H1 (cell line): Measurements from ENCODE around the gene FAM186B. TPM values are rescaled to one million over a fixed set of nuclear protein-coding genes. Genes with fewer than 3 reads are reported as not detected.

Source experiments
- CTCF ChIA-PET: fragments of 300-600 bp; sonication (Branson Sonifier 250); formaldehyde crosslinking; loops from one replicate; lab custom pipeline; 2021; ENCODE audit not compliant: partially characterized antibody; lab: Charles Lee
- POLR2A ChIA-PET: fragments of 300-600 bp; sonication (Branson Sonifier 250); formaldehyde crosslinking; loops from one replicate; lab custom pipeline; 2021; ENCODE audit warnings: inconsistent platforms; ENCODE audit not compliant: partially characterized antibody; lab: Charles Lee
- DNase-seq, 2 experiments: peaks; one replicate each; pipeline versions ENCODE4 v3.0.0 to v3.0.0-alpha.2; 2010 to 2022; ENCODE audit warnings: low spot score in 2 of 2, low read depth in 1 of 2, mixed read lengths in 1 of 2
- FAIRE-seq: peaks from 2 replicates; lab custom pipeline; 2011; peaks lifted over from hg19 to GRCh38; lab: Jason Lieb, UNC
- H2AFZ ChIP-seq: 2 replicates; pipeline ENCODE4 v1.8.1; 2012; ENCODE audit warnings: low read length, inconsistent platforms
- H2AK5ac ChIP-seq: 2 replicates; pipeline ENCODE4 v1.6.1; 2013; ENCODE audit warnings: low read depth, low read length
- H2BK120ac ChIP-seq: replicated peaks from 2 replicates; pipeline ENCODE3; 2013; ENCODE audit warnings: low read depth, low read length, inconsistent platforms
- H2BK12ac ChIP-seq: 2 replicates; pipeline ENCODE4 v1.6.1; 2013; ENCODE audit warnings: low read depth, low read length
- H2BK15ac ChIP-seq: 2 replicates; pipeline ENCODE4 v1.6.1; 2013; ENCODE audit warnings: low read length
- H2BK20ac ChIP-seq: 2 replicates; pipeline ENCODE4 v1.6.1; 2013; ENCODE audit warnings: low read length
- H2BK5ac ChIP-seq: 2 replicates; pipeline ENCODE4 v1.6.1; 2013; ENCODE audit warnings: low read depth, low read length
- H3K14ac ChIP-seq: 2 replicates; pipeline ENCODE4 v1.6.1; 2013; ENCODE audit warnings: inconsistent platforms; ENCODE audit not compliant: insufficient read length
- H3K18ac ChIP-seq: 2 replicates; pipeline ENCODE4 v1.6.1; 2013; ENCODE audit warnings: low read length; ENCODE audit errors: extremely low read depth
- H3K23ac ChIP-seq: 2 replicates; pipeline ENCODE4 v1.6.1; 2013; ENCODE audit warnings: inconsistent platforms; ENCODE audit not compliant: insufficient read length
- H3K23me2 ChIP-seq: 2 replicates; pipeline ENCODE4 v1.6.1; 2013; ENCODE audit warnings: low read depth, low read length
- H3K27ac ChIP-seq: 2 replicates; pipeline ENCODE4 v1.6.1; 2011; ENCODE audit warnings: low read depth, low read length, inconsistent platforms
- H3K27me3 ChIP-seq, 4 experiments: replicated peaks in 1 of 4; 1 replicate in 1 of 4; 2 replicates in 3 of 4; pipeline versions ENCODE4 v1.6.1 to v1.8.1; 2011 to 2013; ENCODE audit warnings: low read length in 3 of 4, mild to moderate bottlenecking in 3 of 4, inconsistent platforms in 2 of 4, mixed read lengths in 2 of 4, moderate library complexity in 1 of 4; ENCODE audit not compliant: control insufficient read depth in 3 of 4, insufficient read depth in 3 of 4; ENCODE audit errors: extremely low read depth in 1 of 4
- H3K36me3 ChIP-seq, 4 experiments: 2 replicates each; pipeline versions ENCODE4 v1.6.1 to v1.8.1; 2011 to 2013; ENCODE audit warnings: mild to moderate bottlenecking in 4 of 4, low read length in 3 of 4, moderate library complexity in 2 of 4, control low read depth in 1 of 4, inconsistent platforms in 1 of 4; ENCODE audit not compliant: insufficient read depth in 4 of 4, control insufficient read depth in 2 of 4
- H3K4ac ChIP-seq: replicated peaks from 2 replicates; pipeline ENCODE3; 2013; ENCODE audit warnings: low read length, low read depth, mixed read lengths, inconsistent platforms; ENCODE audit not compliant: insufficient read length
- H3K4me1 ChIP-seq, 4 experiments: replicated peaks in 1 of 4; 1 replicate in 1 of 4; 2 replicates in 3 of 4; pipeline versions ENCODE4 v1.6.1 to v1.8.1; 2011 to 2013; ENCODE audit warnings: low read length in 3 of 4, inconsistent platforms in 2 of 4, mixed read lengths in 1 of 4; ENCODE audit not compliant: insufficient read depth in 4 of 4, control insufficient read depth in 3 of 4
- H3K4me2 ChIP-seq, 2 experiments: 2 replicates each; pipeline versions ENCODE4 v1.6.1 to v1.8.1; 2011 to 2013; ENCODE audit warnings: low read depth in 2 of 2, low read length in 2 of 2, control low read depth in 1 of 2, inconsistent platforms in 1 of 2, mild to moderate bottlenecking in 1 of 2; ENCODE audit not compliant: insufficient read depth in 1 of 2
- H3K4me3 ChIP-seq, 4 experiments: fragments of 200-600, 300-600 bp in 1 of 4; sonication (generic), shearing (Covaris generic), sonication (Bioruptor Twin) in 1 of 4; 2 replicates each; pipeline versions ENCODE4 v1.5.1 to v1.8.1; 2011 to 2016; ENCODE audit warnings: low read length in 4 of 4, low read depth in 3 of 4, control low read depth in 2 of 4, inconsistent platforms in 2 of 4, mild to moderate bottlenecking in 2 of 4, mixed read lengths in 1 of 4, moderate library complexity in 1 of 4; ENCODE audit not compliant: insufficient read depth in 2 of 4; ENCODE audit errors: extremely low read depth in 1 of 4
- H3K56ac ChIP-seq: replicated peaks from 2 replicates; pipeline ENCODE3; 2013; ENCODE audit warnings: low read depth, mild to moderate bottlenecking, mixed read lengths, low read length, inconsistent platforms; ENCODE audit not compliant: insufficient read length
- H3K79me1 ChIP-seq: 2 replicates; pipeline ENCODE4 v1.6.1; 2013; ENCODE audit warnings: low read depth, low read length, control low read depth
- H3K79me2 ChIP-seq, 2 experiments: 2 replicates each; pipeline versions ENCODE4 v1.6.1 to v1.8.1; 2012 to 2013; ENCODE audit warnings: low read length in 2 of 2, mild to moderate bottlenecking in 2 of 2, inconsistent platforms in 1 of 2; ENCODE audit not compliant: insufficient read depth in 2 of 2, control insufficient read depth in 1 of 2
- H3K9ac ChIP-seq, 4 experiments: replicated peaks in 1 of 4; 1 replicate in 1 of 4; 2 replicates in 3 of 4; pipeline versions ENCODE4 v1.6.1 to v1.8.1; 2011 to 2013; ENCODE audit warnings: low read depth in 3 of 4, low read length in 3 of 4, control low read depth in 2 of 4, mild to moderate bottlenecking in 2 of 4, moderate library complexity in 2 of 4, inconsistent platforms in 1 of 4; ENCODE audit errors: extremely low read depth in 1 of 4
- H3K9me3 ChIP-seq, 2 experiments: 2 replicates each; pipeline versions ENCODE4 v1.6.1 to v1.8.1; 2012 to 2013; ENCODE audit warnings: mild to moderate bottlenecking in 2 of 2, moderate library complexity in 2 of 2, control low read depth in 1 of 2, inconsistent platforms in 1 of 2, low read depth in 1 of 2, low read length in 1 of 2, mixed read lengths in 1 of 2; ENCODE audit not compliant: insufficient read depth in 2 of 2
- H4K20me1 ChIP-seq, 2 experiments: replicated peaks in 1 of 2; 2 replicates each; pipeline versions ENCODE3 to v1.8.1; 2011 to 2013; ENCODE audit warnings: inconsistent platforms in 2 of 2, low read length in 2 of 2, mild to moderate bottlenecking in 1 of 2; ENCODE audit not compliant: insufficient read depth in 2 of 2, control insufficient read depth in 1 of 2
- H4K5ac ChIP-seq: 2 replicates; pipeline ENCODE4 v1.6.1; 2013; ENCODE audit warnings: low read length, low read depth, mixed read lengths, inconsistent platforms; ENCODE audit not compliant: insufficient read length
- H4K8ac ChIP-seq: 2 replicates; pipeline ENCODE4 v1.8.0; 2013; ENCODE audit warnings: mild to moderate bottlenecking, moderate library complexity, low read length, inconsistent platforms; ENCODE audit not compliant: insufficient read depth; ENCODE audit errors: extremely low read depth
- H4K91ac ChIP-seq: replicated peaks from 2 replicates; pipeline ENCODE3; 2013; ENCODE audit warnings: low read length, mixed read lengths, inconsistent platforms; ENCODE audit not compliant: insufficient read length
- BCL11A ChIP-seq, 2 experiments: IDR thresholded peaks; one replicate each; pipeline ENCODE4 v1.6.1; 2011; ENCODE audit warnings: low read depth in 2 of 2, low read length in 2 of 2, mild to moderate bottlenecking in 2 of 2
- CBX5 ChIP-seq: fragments of 300-800, 300-1000 bp; sonication (generic); IDR thresholded peaks from 2 replicates; pipeline ENCODE4 v1.7.1; 2016; ENCODE audit warnings: antibody characterized with exemption, low read length, low read depth
- GABPA ChIP-seq: IDR thresholded peaks from 2 replicates; pipeline ENCODE4 v1.6.1; 2011; ENCODE audit warnings: mild to moderate bottlenecking, low read length, moderate library complexity, borderline replicate concordance; ENCODE audit not compliant: insufficient read depth
- GTF2F1 ChIP-seq: IDR thresholded peaks from 2 replicates; pipeline ENCODE4 v1.6.1; 2012; ENCODE audit warnings: low read depth, low read length, improper control_type of control experiment, borderline replicate concordance
- HDAC2 ChIP-seq, 2 experiments: fragments of 300-600 bp in 1 of 2; sonication (generic) in 1 of 2; IDR thresholded peaks; 2 replicates each; pipeline ENCODE4 v1.6.1; 2011 to 2012; ENCODE audit warnings: low read depth in 2 of 2, low read length in 2 of 2, mild to moderate bottlenecking in 2 of 2, moderate library complexity in 2 of 2, borderline replicate concordance in 1 of 2, inconsistent platforms in 1 of 2
- KDM4A ChIP-seq: IDR thresholded peaks from one replicate; pipeline ENCODE4 v1.7.1; 2012; ENCODE audit warnings: low read depth, mild to moderate bottlenecking, moderate library complexity, low read length, inconsistent platforms; ENCODE audit not compliant: severe bottlenecking
- RAD21 ChIP-seq, 2 experiments: IDR thresholded peaks in 1 of 2; conservative IDR thresholded peaks in 1 of 2; 2 replicates each; pipeline ENCODE4 v1.6.1; 2011; ENCODE audit warnings: low read depth in 2 of 2, low read length in 2 of 2, improper control_type of control experiment in 1 of 2, inconsistent platforms in 1 of 2, mild to moderate bottlenecking in 1 of 2, moderate library complexity in 1 of 2
- TCF12 ChIP-seq: IDR thresholded peaks from 2 replicates; pipeline ENCODE4 v1.6.1; 2011; ENCODE audit warnings: low read depth, mild to moderate bottlenecking, low read length
- ZNF274 ChIP-seq: IDR thresholded peaks from 2 replicates; pipeline ENCODE4 v1.7.0; 2012; ENCODE audit warnings: low read length, borderline replicate concordance; ENCODE audit errors: extremely low read depth
- WGBS, 2 experiments: shearing (Covaris generic) in 1 of 2; methylation state at CpG; one replicate each; pipeline versions ENCODE4 v1.1.6 to v1.1.7; 2013 to 2015; ENCODE audit warnings: low lambda C conversion rate in 2 of 2, mixed read lengths in 2 of 2, inconsistent platforms in 1 of 2, low coverage in 1 of 2, missing lambda C conversion rate in 1 of 2; ENCODE audit not compliant: insufficient replicate concordance in 2 of 2, insufficient coverage in 1 of 2, insufficient read length in 1 of 2; ENCODE audit errors: extremely low coverage in 1 of 2, missing lambda C conversion rate in 1 of 2; 5-methylcytosine and 5-hydroxymethylcytosine counted together
- polyA plus RNA-seq, 7 experiments: library from polyadenylated mRNA; depleted of rRNA in 3 of 7; stranded (reverse) in 5 of 7; unstranded in 2 of 7; fragments of >200 nt in 5 of 7; fragments of 200-250 nt in 2 of 7; gene quantifications; 1 replicate in 5 of 7; 2 replicates in 1 of 7; 4 replicates in 1 of 7; pipeline versions ENCODE4 v1.2.1 to v1.2.3, GENCODE V29; 2011 to 2013; ENCODE audit warnings: missing spikeins in 2 of 7, mixed read lengths in 2 of 7
- total RNA-seq: library from RNA; stranded (reverse); fragmentation: NEBNext Ultra II Directional; extraction: Animal tissue kit (Norgen Biotek cat#: 25700); gene quantifications from 2 replicates; pipeline ENCODE4 v1.2.1, GENCODE V29; 2021
- TF ChIP-seq, protein P1 (sequence below), 3 experiments: IDR thresholded peaks; 1 replicate in 2 of 3; 2 replicates in 1 of 3; pipeline versions ENCODE4 v1.5.1 to v1.6.1; 2011; ENCODE audit warnings: low read length in 3 of 3, mild to moderate bottlenecking in 3 of 3, inconsistent platforms in 2 of 3, low read depth in 1 of 3, moderate library complexity in 1 of 3; ENCODE audit not compliant: insufficient read depth in 1 of 3; ENCODE audit errors: control extremely low read depth in 1 of 3

The FAM186B gene
- total and polyA plus RNA-seq, 2 of the 8 experiments (the other 6 are each of a cell fraction or from before 2014, with no cell fraction given): 0.12 to 0.73 TPM

GRCh38 chr12:49626836-49627235, 21.4 kb upstream of the FAM186B start:
- Histone ChIP-seq H3K36me3 (0 out of 8 replicates have a peak, but pooled peaks cover 0 to 3% (median 0%) of the 10 kb centered on the region in 4 experiments), H3K27ac (no peak overlapping the region), H2AFZ (no peak overlapping the region), H4K5ac (no peak overlapping the region), H3K14ac (no peak overlapping the region), H3K18ac (no peak overlapping the region), H3K56ac (no peak overlapping the region), H2AK5ac (no peak overlapping the region), H3K4me1 (peaks cover 0 to 5% (median 3%) of the 10 kb centered on the region in 4 experiments; a peak in 6 of 7 replicates), H3K27me3 (no peaks in the 10 kb centered on the region), H4K91ac (no peak overlapping the region), H2BK120ac (no peak overlapping the region), H3K9ac (no peak overlapping the region), H3K9me3 (no peaks in the 10 kb centered on the region), H2BK20ac (no peak overlapping the region), H3K23me2 (peaks cover 15% of the 10 kb centered on the region; the same call in 1 of the 2 replicates), H3K23ac (no peak overlapping the region), H4K20me1 (no peaks in the 10 kb centered on the region), H3K4me2 (no peak overlapping the region), H2BK15ac (no peak overlapping the region), H2BK5ac (no peak overlapping the region), H3K4ac (no peak overlapping the region), H3K4me3 (no peak overlapping the region), H3K79me2 (no peaks in the 10 kb centered on the region), H4K8ac (no peak overlapping the region), H2BK12ac (no peak overlapping the region), H3K79me1 (no peaks in the 10 kb centered on the region)
- POLR2A ChIA-PET: interaction anchor here (0.6 to 3.4 kb wide), 3 partner anchors 10 to 114 kb away, joined by 3 to 17 read pairs (median 13); partner anchors contain the start of gene TMBIM6
- FAIRE-seq (no peak), DNase-seq (no peak)
- CTCF ChIA-PET: interaction anchor here (1.2 to 9.4 kb wide), 4 partner anchors 10 to 212 kb away, joined by 3 to 58 read pairs (median 4); no protein-coding TSS in a partner anchor
- WGBS, 2 experiments: 82% methylated on average over 1 of the region's 1 CpG; no CpG with 5 or more reads in 1 of the 2 experiments
- TF ChIP-seq TCF12 (no peak), HDAC2 (IDR thresholded peaks at IDR 0.05; ENCODE audit: borderline replicate concordance in 1 of 2, low read depth in 2 of 2, low read length in 2 of 2) (no peak), GTF2F1 (no peak), BCL11A (IDR thresholded peaks at IDR 0.05; ENCODE audit: low read depth in 2 of 2, low read length in 2 of 2) (no peak), GABPA (no peak), CBX5 (no peak), ZNF274 (no peak), KDM4A (no peak), RAD21 (IDR thresholded peaks at IDR 0.05 in 1 of 2, conservative IDR thresholded peaks at IDR 0.05 in 1 of 2; ENCODE audit: low read depth in 2 of 2, low read length in 2 of 2) (no peak)
- TF ChIP-seq, protein P1, sequence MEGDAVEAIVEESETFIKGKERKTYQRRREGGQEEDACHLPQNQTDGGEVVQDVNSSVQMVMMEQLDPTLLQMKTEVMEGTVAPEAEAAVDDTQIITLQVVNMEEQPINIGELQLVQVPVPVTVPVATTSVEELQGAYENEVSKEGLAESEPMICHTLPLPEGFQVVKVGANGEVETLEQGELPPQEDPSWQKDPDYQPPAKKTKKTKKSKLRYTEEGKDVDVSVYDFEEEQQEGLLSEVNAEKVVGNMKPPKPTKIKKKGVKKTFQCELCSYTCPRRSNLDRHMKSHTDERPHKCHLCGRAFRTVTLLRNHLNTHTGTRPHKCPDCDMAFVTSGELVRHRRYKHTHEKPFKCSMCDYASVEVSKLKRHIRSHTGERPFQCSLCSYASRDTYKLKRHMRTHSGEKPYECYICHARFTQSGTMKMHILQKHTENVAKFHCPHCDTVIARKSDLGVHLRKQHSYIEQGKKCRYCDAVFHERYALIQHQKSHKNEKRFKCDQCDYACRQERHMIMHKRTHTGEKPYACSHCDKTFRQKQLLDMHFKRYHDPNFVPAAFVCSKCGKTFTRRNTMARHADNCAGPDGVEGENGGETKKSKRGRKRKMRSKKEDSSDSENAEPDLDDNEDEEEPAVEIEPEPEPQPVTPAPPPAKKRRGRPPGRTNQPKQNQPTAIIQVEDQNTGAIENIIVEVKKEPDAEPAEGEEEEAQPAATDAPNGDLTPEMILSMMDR (IDR thresholded peaks at IDR 0.05; ENCODE audit: control extremely low read depth in 1 of 3, insufficient read depth in 1 of 3, low read depth in 1 of 3, low read length in 3 of 3): no peak
